GM23338 (cell line): ENCODE data around the gene NARS2. TPM values are rescaled to one million over a fixed set of nuclear protein-coding genes. Genes with fewer than 3 reads are reported as not detected.

ENCODE experiments used
- ATAC-seq: fragments of 200-7000 bp; cut with Tn5 transposase; 3 replicates; pipeline ENCODE4 v1.9.1; 2020
- DNase-seq: peaks from one replicate; pipeline ENCODE4 v3.0.0-alpha.2; 2015; ENCODE audit warnings: low spot score
- H2AFZ ChIP-seq: fragments of 200-600 bp; sonication (generic); 2 replicates; pipeline ENCODE4 v1.8.0; 2016; ENCODE audit warnings: antibody characterized with exemption, mild to moderate bottlenecking, moderate library complexity
- H3F3A ChIP-seq: fragments of 200-600 bp; sonication (generic); replicated peaks from 2 replicates; pipeline ENCODE4 v1.8.0; 2017; ENCODE audit warnings: antibody characterized with exemption, mixed run types, low read depth
- H3K27ac ChIP-seq: fragments of 200-600 bp; sonication (generic); 2 replicates; pipeline ENCODE4 v1.6.1; 2016; ENCODE audit warnings: low read depth
- H3K27me3 ChIP-seq: fragments of 200-600 bp; sonication (generic); 2 replicates; pipeline ENCODE4 v1.8.0; 2016; ENCODE audit warnings: mild to moderate bottlenecking, mixed run types, moderate library complexity; ENCODE audit not compliant: insufficient read depth
- H3K36me3 ChIP-seq: fragments of 200-600 bp; sonication (generic); 2 replicates; pipeline ENCODE4 v1.8.0; 2016; ENCODE audit warnings: mild to moderate bottlenecking; ENCODE audit not compliant: insufficient read depth
- H3K4me1 ChIP-seq: fragments of 200-600 bp; sonication (generic); 2 replicates; pipeline ENCODE4 v1.8.0; 2016; ENCODE audit warnings: mild to moderate bottlenecking, moderate library complexity; ENCODE audit not compliant: insufficient read depth
- H3K4me2 ChIP-seq: fragments of 200-600 bp; sonication (generic); 2 replicates; pipeline ENCODE4 v1.7.1; 2017; ENCODE audit warnings: mixed run types
- H3K4me3 ChIP-seq: fragments of 200-600 bp; sonication (generic); 2 replicates; pipeline ENCODE4 v1.6.1; 2016; ENCODE audit warnings: mixed run types
- H3K79me2 ChIP-seq: fragments of 200-600 bp; sonication (generic); replicated peaks from 2 replicates; pipeline ENCODE4 v1.8.0; 2017; ENCODE audit warnings: mild to moderate bottlenecking; ENCODE audit not compliant: insufficient read depth
- H3K9me2 ChIP-seq: fragments of 200-600 bp; sonication (generic); 2 replicates; pipeline ENCODE4 v1.8.0; 2017; ENCODE audit not compliant: insufficient read depth
- H4K20me1 ChIP-seq: fragments of 200-600 bp; sonication (generic); replicated peaks from 2 replicates; pipeline ENCODE4 v1.8.0; 2017; ENCODE audit warnings: mild to moderate bottlenecking; ENCODE audit not compliant: insufficient read depth
- H3K27ac Mint-ChIP-seq: 2 replicates; pipeline ENCODE4 v1.8.0; 2020; ENCODE audit warnings: inconsistent platforms, mild to moderate bottlenecking, moderate library complexity, mixed read lengths
- H3K27me3 Mint-ChIP-seq: 3 replicates; pipeline ENCODE4 v1.8.0; 2022; ENCODE audit warnings: low read depth, mild to moderate bottlenecking, moderate library complexity, mixed read lengths, inconsistent platforms; ENCODE audit not compliant: insufficient read depth, poor library complexity
- H3K36me3 Mint-ChIP-seq: 3 replicates; pipeline ENCODE4 v1.8.0; 2021; ENCODE audit warnings: low read depth, mild to moderate bottlenecking, inconsistent platforms, moderate library complexity, mixed read lengths
- H3K4me1 Mint-ChIP-seq: 3 replicates; pipeline ENCODE4 v1.8.0; 2020; ENCODE audit warnings: mild to moderate bottlenecking, inconsistent platforms, mixed read lengths
- H3K4me3 Mint-ChIP-seq: 3 replicates; pipeline ENCODE4 v1.8.0; 2021; ENCODE audit warnings: moderate library complexity, mild to moderate bottlenecking, inconsistent platforms, mixed read lengths
- H3K9me3 Mint-ChIP-seq: 3 replicates; pipeline ENCODE4 v1.8.0; 2020; ENCODE audit warnings: moderate library complexity, mild to moderate bottlenecking, inconsistent platforms, mixed read lengths
- CREB1 ChIP-seq: fragments of 250-450 bp; sonication (Bioruptor Pico); IDR thresholded peaks from 2 replicates; pipeline ENCODE4 v1.5.0; 2020; ENCODE audit warnings: low read depth, mild to moderate bottlenecking, moderate library complexity
- EZH2 ChIP-seq: fragments of 200-600 bp; sonication (generic); IDR thresholded peaks from one replicate; pipeline ENCODE4 v1.8.0; 2017; ENCODE audit warnings: antibody characterized with exemption, mild to moderate bottlenecking, low read depth; ENCODE audit not compliant: unreplicated experiment
- EZH2phosphoT487 ChIP-seq: fragments of 200-600 bp; sonication (generic); IDR thresholded peaks from one replicate; pipeline ENCODE4 v1.8.1; 2018; ENCODE audit warnings: antibody characterized with exemption; ENCODE audit not compliant: unreplicated experiment
- JUNB ChIP-seq: IDR thresholded peaks from one replicate; pipeline ENCODE4 v1.6.1; 2016; ENCODE audit warnings: antibody characterized with exemption; ENCODE audit not compliant: unreplicated experiment
- NANOG ChIP-seq: IDR thresholded peaks from 2 replicates; pipeline ENCODE4 v1.6.1; 2016; ENCODE audit warnings: antibody characterized with exemption, borderline replicate concordance
- POLR2AphosphoS5 ChIP-seq: IDR thresholded peaks from 2 replicates; pipeline ENCODE4 v1.6.1; 2016; ENCODE audit warnings: antibody characterized with exemption, low read depth
- STAT1 ChIP-seq: IDR thresholded peaks from one replicate; pipeline ENCODE4 v1.6.1; 2016; ENCODE audit warnings: antibody characterized with exemption; ENCODE audit not compliant: unreplicated experiment
- ZNF114 ChIP-seq: fragments of 250-450 bp; sonication (Bioruptor Pico); IDR thresholded peaks from 2 replicates; pipeline ENCODE4 v1.5.0; 2020; ENCODE audit warnings: mild to moderate bottlenecking, moderate library complexity
- ZNF331 ChIP-seq: fragments of 250-450 bp; sonication (Bioruptor Pico); IDR thresholded peaks from 2 replicates; pipeline ENCODE4 v1.5.0; 2020; ENCODE audit warnings: low read depth, mild to moderate bottlenecking, moderate library complexity
- polyA plus RNA-seq: library from polyadenylated mRNA; unstranded; fragments of >200 nt; fragmentation: Nextera tagmentation; extraction: Ambion mirVana; gene quantifications from 2 replicates; pipeline ENCODE4 v1.2.1, GENCODE V29; 2016
- total RNA-seq: library from RNA; depleted of rRNA; stranded (reverse); fragments of >200 nt; shearing (Covaris generic); gene quantifications from 2 replicates; pipeline ENCODE4 v1.2.3, GENCODE V29; 2014
- TF ChIP-seq, protein P1 (sequence below): fragments of 250-450 bp; sonication (Bioruptor Pico); IDR thresholded peaks from 2 replicates; pipeline ENCODE4 v1.5.0; 2020; ENCODE audit warnings: mild to moderate bottlenecking, moderate library complexity
- TF ChIP-seq, protein P2 (sequence below): IDR thresholded peaks from one replicate; pipeline ENCODE4 v1.6.1; 2018; ENCODE audit warnings: antibody characterized with exemption; ENCODE audit not compliant: unreplicated experiment
- TF ChIP-seq, protein P3 (sequence below), 2 experiments: fragments of 200-600 bp in 1 of 2; sonication (generic) in 1 of 2; conservative IDR thresholded peaks; 2 replicates each; pipeline versions ENCODE4 v1.5.1 to v1.6.1; 2016 to 2017; ENCODE audit warnings: antibody characterized with exemption in 2 of 2, low read depth in 2 of 2, mild to moderate bottlenecking in 2 of 2, moderate library complexity in 1 of 2
- TF ChIP-seq, protein P4 (sequence below): IDR thresholded peaks from 2 replicates; pipeline ENCODE4 v1.6.1; 2016; ENCODE audit warnings: antibody characterized with exemption

NARS2 gene
- total and polyA plus RNA-seq, 2 experiments from 2014 or later: 45.7 to 62.0 TPM

DNA sequence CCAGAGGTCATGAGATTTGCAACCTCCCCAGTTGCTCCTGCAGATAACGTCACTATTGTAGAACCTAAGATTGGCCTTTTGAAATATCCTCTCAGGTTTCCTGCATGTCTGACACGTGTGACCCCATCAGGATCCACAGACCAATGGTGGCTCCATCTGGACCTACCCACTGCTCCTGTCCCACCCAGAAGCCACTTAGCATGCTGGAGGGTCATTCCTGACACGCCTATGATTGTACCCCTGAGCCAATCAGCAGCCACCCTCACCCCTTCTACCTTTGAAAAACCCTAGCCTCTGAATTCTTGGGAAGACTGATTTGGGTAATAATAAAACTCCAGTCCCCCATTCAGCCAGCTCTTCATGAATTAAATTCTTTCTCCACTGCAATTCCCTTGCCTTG lies 20.1 kb upstream of the NARS2 start:
- H3K4me3 Mint-ChIP-seq: no peak overlapping the region
- Histone ChIP-seq H3K4me3 (no peak overlapping the region), H3K9me2 (0 out of 2 replicates have a peak, but pooled peaks cover 6% of the 10 kb centered on the region), H3K27ac (no peak overlapping the region), H3K36me3 (no peaks in the 10 kb centered on the region), H3K79me2 (no peaks in the 10 kb centered on the region), H3F3A (no peaks in the 10 kb centered on the region), H4K20me1 (no peaks in the 10 kb centered on the region), H3K27me3 (no peaks in the 10 kb centered on the region), H3K4me2 (0 out of 2 replicates have a peak overlapping the region, but pooled peaks have one; percentile 6), H3K4me1 (peaks cover 22% of the 10 kb centered on the region), H2AFZ (no peak overlapping the region)
- DNase-seq: peak; percentile 78
- H3K27ac Mint-ChIP-seq: no peak overlapping the region
- no peaks in the 10 kb centered on the region for H3K36me3 Mint-ChIP-seq
- H3K27me3 Mint-ChIP-seq: no peaks in the 10 kb centered on the region
- no peaks in the 10 kb centered on the region; the same call in 2 of the 3 replicates for H3K9me3 Mint-ChIP-seq
- peaks cover 30% of the 10 kb centered on the region for H3K4me1 Mint-ChIP-seq
- no peak for TF ChIP-seq JUNB
- TF ChIP-seq, protein P1, sequence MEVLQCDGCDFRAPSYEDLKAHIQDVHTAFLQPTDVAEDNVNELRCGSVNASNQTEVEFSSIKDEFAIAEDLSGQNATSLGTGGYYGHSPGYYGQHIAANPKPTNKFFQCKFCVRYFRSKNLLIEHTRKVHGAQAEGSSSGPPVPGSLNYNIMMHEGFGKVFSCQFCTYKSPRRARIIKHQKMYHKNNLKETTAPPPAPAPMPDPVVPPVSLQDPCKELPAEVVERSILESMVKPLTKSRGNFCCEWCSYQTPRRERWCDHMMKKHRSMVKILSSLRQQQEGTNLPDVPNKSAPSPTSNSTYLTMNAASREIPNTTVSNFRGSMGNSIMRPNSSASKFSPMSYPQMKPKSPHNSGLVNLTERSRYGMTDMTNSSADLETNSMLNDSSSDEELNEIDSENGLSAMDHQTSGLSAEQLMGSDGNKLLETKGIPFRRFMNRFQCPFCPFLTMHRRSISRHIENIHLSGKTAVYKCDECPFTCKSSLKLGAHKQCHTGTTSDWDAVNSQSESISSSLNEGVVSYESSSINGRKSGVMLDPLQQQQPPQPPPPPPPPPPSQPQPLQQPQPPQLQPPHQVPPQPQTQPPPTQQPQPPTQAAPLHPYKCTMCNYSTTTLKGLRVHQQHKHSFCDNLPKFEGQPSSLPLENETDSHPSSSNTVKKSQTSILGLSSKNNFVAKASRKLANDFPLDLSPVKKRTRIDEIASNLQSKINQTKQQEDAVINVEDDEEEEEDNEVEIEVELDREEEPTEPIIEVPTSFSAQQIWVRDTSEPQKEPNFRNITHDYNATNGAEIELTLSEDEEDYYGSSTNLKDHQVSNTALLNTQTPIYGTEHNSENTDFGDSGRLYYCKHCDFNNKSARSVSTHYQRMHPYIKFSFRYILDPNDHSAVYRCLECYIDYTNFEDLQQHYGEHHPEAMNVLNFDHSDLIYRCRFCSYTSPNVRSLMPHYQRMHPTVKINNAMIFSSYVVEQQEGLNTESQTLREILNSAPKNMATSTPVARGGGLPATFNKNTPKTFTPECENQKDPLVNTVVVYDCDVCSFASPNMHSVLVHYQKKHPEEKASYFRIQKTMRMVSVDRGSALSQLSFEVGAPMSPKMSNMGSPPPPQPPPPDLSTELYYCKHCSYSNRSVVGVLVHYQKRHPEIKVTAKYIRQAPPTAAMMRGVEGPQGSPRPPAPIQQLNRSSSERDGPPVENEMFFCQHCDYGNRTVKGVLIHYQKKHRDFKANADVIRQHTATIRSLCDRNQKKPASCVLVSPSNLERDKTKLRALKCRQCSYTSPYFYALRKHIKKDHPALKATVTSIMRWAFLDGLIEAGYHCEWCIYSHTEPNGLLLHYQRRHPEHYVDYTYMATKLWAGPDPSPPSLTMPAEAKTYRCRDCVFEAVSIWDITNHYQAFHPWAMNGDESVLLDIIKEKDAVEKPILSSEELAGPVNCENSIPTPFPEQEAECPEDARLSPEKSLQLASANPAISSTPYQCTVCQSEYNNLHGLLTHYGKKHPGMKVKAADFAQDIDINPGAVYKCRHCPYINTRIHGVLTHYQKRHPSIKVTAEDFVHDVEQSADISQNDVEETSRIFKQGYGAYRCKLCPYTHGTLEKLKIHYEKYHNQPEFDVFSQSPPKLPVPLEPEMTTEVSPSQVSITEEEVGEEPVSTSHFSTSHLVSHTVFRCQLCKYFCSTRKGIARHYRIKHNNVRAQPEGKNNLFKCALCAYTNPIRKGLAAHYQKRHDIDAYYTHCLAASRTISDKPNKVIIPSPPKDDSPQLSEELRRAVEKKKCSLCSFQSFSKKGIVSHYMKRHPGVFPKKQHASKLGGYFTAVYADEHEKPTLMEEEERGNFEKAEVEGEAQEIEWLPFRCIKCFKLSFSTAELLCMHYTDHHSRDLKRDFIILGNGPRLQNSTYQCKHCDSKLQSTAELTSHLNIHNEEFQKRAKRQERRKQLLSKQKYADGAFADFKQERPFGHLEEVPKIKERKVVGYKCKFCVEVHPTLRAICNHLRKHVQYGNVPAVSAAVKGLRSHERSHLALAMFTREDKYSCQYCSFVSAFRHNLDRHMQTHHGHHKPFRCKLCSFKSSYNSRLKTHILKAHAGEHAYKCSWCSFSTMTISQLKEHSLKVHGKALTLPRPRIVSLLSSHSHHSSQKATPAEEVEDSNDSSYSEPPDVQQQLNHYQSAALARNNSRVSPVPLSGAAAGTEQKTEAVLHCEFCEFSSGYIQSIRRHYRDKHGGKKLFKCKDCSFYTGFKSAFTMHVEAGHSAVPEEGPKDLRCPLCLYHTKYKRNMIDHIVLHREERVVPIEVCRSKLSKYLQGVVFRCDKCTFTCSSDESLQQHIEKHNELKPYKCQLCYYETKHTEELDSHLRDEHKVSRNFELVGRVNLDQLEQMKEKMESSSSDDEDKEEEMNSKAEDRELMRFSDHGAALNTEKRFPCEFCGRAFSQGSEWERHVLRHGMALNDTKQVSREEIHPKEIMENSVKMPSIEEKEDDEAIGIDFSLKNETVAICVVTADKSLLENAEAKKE: no peak
- no peak for TF ChIP-seq STAT1
- no peak for TF ChIP-seq ZNF114 (CRISPR knock-in tag)
- TF ChIP-seq, protein P2, sequence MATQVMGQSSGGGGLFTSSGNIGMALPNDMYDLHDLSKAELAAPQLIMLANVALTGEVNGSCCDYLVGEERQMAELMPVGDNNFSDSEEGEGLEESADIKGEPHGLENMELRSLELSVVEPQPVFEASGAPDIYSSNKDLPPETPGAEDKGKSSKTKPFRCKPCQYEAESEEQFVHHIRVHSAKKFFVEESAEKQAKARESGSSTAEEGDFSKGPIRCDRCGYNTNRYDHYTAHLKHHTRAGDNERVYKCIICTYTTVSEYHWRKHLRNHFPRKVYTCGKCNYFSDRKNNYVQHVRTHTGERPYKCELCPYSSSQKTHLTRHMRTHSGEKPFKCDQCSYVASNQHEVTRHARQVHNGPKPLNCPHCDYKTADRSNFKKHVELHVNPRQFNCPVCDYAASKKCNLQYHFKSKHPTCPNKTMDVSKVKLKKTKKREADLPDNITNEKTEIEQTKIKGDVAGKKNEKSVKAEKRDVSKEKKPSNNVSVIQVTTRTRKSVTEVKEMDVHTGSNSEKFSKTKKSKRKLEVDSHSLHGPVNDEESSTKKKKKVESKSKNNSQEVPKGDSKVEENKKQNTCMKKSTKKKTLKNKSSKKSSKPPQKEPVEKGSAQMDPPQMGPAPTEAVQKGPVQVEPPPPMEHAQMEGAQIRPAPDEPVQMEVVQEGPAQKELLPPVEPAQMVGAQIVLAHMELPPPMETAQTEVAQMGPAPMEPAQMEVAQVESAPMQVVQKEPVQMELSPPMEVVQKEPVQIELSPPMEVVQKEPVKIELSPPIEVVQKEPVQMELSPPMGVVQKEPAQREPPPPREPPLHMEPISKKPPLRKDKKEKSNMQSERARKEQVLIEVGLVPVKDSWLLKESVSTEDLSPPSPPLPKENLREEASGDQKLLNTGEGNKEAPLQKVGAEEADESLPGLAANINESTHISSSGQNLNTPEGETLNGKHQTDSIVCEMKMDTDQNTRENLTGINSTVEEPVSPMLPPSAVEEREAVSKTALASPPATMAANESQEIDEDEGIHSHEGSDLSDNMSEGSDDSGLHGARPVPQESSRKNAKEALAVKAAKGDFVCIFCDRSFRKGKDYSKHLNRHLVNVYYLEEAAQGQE: no peak
- TF ChIP-seq ZNF331 (CRISPR knock-in tag): no peak
- no peak for TF ChIP-seq EZH2
- TF ChIP-seq NANOG: no peak
- TF ChIP-seq, protein P3, sequence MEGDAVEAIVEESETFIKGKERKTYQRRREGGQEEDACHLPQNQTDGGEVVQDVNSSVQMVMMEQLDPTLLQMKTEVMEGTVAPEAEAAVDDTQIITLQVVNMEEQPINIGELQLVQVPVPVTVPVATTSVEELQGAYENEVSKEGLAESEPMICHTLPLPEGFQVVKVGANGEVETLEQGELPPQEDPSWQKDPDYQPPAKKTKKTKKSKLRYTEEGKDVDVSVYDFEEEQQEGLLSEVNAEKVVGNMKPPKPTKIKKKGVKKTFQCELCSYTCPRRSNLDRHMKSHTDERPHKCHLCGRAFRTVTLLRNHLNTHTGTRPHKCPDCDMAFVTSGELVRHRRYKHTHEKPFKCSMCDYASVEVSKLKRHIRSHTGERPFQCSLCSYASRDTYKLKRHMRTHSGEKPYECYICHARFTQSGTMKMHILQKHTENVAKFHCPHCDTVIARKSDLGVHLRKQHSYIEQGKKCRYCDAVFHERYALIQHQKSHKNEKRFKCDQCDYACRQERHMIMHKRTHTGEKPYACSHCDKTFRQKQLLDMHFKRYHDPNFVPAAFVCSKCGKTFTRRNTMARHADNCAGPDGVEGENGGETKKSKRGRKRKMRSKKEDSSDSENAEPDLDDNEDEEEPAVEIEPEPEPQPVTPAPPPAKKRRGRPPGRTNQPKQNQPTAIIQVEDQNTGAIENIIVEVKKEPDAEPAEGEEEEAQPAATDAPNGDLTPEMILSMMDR (conservative IDR thresholded peaks at IDR 0.05; ENCODE audit: low read depth in 2 of 2): no peak
- TF ChIP-seq CREB1 (CRISPR knock-in tag): no peak
- no peak for TF ChIP-seq POLR2AphosphoS5
- TF ChIP-seq, protein P4, sequence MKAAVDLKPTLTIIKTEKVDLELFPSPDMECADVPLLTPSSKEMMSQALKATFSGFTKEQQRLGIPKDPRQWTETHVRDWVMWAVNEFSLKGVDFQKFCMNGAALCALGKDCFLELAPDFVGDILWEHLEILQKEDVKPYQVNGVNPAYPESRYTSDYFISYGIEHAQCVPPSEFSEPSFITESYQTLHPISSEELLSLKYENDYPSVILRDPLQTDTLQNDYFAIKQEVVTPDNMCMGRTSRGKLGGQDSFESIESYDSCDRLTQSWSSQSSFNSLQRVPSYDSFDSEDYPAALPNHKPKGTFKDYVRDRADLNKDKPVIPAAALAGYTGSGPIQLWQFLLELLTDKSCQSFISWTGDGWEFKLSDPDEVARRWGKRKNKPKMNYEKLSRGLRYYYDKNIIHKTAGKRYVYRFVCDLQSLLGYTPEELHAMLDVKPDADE: no peak
- no peak for TF ChIP-seq EZH2phosphoT487
- peak; percentile 94 for ATAC-seq
